Measurements from ENCODE around the gene LRP5. TPM values are rescaled to one million over a fixed set of nuclear protein-coding genes. Genes with fewer than 3 reads are reported as not detected.

LRP5 gene
- total RNA-seq, 1 donor from 2014 or later, result 162 TPM

- no peak for DNase-seq (ENCODE audit: extremely low spot score, unreplicated experiment)
- H3K36me3 Mint-ChIP-seq (ENCODE audit: unreplicated experiment), result peaks cover 50% of the 10 kb centered on the region
- TF ChIP-seq, protein P1, sequence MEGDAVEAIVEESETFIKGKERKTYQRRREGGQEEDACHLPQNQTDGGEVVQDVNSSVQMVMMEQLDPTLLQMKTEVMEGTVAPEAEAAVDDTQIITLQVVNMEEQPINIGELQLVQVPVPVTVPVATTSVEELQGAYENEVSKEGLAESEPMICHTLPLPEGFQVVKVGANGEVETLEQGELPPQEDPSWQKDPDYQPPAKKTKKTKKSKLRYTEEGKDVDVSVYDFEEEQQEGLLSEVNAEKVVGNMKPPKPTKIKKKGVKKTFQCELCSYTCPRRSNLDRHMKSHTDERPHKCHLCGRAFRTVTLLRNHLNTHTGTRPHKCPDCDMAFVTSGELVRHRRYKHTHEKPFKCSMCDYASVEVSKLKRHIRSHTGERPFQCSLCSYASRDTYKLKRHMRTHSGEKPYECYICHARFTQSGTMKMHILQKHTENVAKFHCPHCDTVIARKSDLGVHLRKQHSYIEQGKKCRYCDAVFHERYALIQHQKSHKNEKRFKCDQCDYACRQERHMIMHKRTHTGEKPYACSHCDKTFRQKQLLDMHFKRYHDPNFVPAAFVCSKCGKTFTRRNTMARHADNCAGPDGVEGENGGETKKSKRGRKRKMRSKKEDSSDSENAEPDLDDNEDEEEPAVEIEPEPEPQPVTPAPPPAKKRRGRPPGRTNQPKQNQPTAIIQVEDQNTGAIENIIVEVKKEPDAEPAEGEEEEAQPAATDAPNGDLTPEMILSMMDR (IDR thresholded peaks at IDR 0.05), result no peak
- peaks cover 40% of the 10 kb centered on the region for H3K4me1 Mint-ChIP-seq (ENCODE audit: unreplicated experiment)
- no peaks in the 10 kb centered on the region for H3K9me3 Mint-ChIP-seq (ENCODE audit: unreplicated experiment)
- peak overlapping the region; percentile 25 for H3K27ac Mint-ChIP-seq (ENCODE audit: unreplicated experiment)
- H3K27me3 Mint-ChIP-seq (ENCODE audit: unreplicated experiment), result no peaks in the 10 kb centered on the region
- H3K4me3 Mint-ChIP-seq (ENCODE audit: unreplicated experiment), result no peak overlapping the region
Observed at GRCh38 chr11:68364581-68364980, 52.2 kb downstream of the LRP5 start.

DNA sequence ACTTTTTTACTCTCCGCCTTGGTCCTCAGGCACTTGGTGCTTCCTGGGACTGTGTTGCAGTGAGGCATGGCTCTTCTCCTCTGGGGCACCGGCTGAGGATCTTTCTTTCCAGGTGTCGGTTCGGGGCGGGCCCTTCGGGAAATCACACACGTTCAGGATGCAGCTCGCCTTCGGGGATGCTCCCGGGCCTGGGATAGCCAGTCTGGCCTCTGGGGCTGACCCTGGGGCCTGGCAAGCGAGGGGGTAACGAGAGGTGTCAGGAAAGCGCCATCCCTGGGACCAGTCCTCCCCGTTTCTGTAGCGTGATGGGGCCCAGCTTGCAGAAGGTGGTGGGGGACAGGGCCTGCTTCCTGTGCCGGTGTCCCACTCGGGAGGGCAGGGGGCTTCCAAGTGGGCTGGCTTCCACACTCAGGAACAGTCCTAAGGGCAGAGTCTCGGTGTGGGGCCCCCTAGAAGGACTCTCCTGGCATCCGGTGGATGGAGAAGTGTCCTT is 53.6 kb downstream of the LRP5 start:
- Mint-ChIP-seq H3K4me3 (ENCODE audit: unreplicated experiment) (no peak overlapping the region), H3K36me3 (ENCODE audit: unreplicated experiment) (peaks cover 46% of the 10 kb centered on the region), H3K27me3 (ENCODE audit: unreplicated experiment) (no peaks in the 10 kb centered on the region), H3K4me1 (ENCODE audit: unreplicated experiment) (peaks cover 55% of the 10 kb centered on the region), H3K27ac (ENCODE audit: unreplicated experiment) (peak overlapping the region; percentile 28), H3K9me3 (ENCODE audit: unreplicated experiment) (no peaks in the 10 kb centered on the region)
- DNase-seq (ENCODE audit: extremely low spot score, unreplicated experiment), result no peak
- TF ChIP-seq, protein P1 (IDR thresholded peaks at IDR 0.05), result no peak

DNA sequence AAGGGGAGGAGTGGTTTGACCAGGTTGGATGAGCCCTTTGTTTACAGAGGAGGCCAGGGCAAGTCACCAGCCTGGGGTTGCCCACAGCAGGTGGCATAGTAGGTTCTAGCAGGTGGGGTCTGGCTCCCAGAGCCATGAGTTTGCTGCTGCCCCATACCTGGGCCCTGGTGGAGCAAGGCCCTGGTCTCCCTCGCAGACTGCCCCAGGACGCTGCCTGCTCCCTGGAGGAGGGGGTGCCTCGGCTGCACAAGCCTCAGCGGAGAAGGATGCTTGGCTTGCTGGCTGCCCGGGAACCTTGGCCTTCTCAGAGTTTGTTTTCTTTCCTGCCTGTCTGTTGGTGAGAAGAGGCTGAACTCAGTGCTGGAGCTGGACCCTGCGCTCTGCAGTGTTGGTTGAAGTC is 54.9 kb downstream of the LRP5 start:
- Mint-ChIP-seq H3K4me1 (ENCODE audit: unreplicated experiment) (peaks cover 67% of the 10 kb centered on the region), H3K27ac (ENCODE audit: unreplicated experiment) (peak overlapping the region; percentile 50), H3K4me3 (ENCODE audit: unreplicated experiment) (no peak overlapping the region), H3K36me3 (ENCODE audit: unreplicated experiment) (peaks cover 49% of the 10 kb centered on the region), H3K27me3 (ENCODE audit: unreplicated experiment) (no peaks in the 10 kb centered on the region), H3K9me3 (ENCODE audit: unreplicated experiment) (no peaks in the 10 kb centered on the region)
- TF ChIP-seq, protein P1 (IDR thresholded peaks at IDR 0.05), result no peak
- DNase-seq (ENCODE audit: extremely low spot score, unreplicated experiment), result no peak

- H3K4me3 Mint-ChIP-seq (ENCODE audit: unreplicated experiment), result no peak overlapping the region
- peaks cover 87% of the 10 kb centered on the region for H3K4me1 Mint-ChIP-seq (ENCODE audit: unreplicated experiment)
- H3K27me3 Mint-ChIP-seq (ENCODE audit: unreplicated experiment), result no peaks in the 10 kb centered on the region
- DNase-seq (ENCODE audit: extremely low spot score, unreplicated experiment), result no peak
- H3K36me3 Mint-ChIP-seq (ENCODE audit: unreplicated experiment), result peaks cover 44% of the 10 kb centered on the region
- TF ChIP-seq, protein P1 (IDR thresholded peaks at IDR 0.05), result no peak
- peak overlapping the region; percentile 99 for H3K27ac Mint-ChIP-seq (ENCODE audit: unreplicated experiment)
- no peaks in the 10 kb centered on the region for H3K9me3 Mint-ChIP-seq (ENCODE audit: unreplicated experiment)
Observed at GRCh38 chr11:68369756-68370155, 57.4 kb downstream of the LRP5 start.

DNA sequence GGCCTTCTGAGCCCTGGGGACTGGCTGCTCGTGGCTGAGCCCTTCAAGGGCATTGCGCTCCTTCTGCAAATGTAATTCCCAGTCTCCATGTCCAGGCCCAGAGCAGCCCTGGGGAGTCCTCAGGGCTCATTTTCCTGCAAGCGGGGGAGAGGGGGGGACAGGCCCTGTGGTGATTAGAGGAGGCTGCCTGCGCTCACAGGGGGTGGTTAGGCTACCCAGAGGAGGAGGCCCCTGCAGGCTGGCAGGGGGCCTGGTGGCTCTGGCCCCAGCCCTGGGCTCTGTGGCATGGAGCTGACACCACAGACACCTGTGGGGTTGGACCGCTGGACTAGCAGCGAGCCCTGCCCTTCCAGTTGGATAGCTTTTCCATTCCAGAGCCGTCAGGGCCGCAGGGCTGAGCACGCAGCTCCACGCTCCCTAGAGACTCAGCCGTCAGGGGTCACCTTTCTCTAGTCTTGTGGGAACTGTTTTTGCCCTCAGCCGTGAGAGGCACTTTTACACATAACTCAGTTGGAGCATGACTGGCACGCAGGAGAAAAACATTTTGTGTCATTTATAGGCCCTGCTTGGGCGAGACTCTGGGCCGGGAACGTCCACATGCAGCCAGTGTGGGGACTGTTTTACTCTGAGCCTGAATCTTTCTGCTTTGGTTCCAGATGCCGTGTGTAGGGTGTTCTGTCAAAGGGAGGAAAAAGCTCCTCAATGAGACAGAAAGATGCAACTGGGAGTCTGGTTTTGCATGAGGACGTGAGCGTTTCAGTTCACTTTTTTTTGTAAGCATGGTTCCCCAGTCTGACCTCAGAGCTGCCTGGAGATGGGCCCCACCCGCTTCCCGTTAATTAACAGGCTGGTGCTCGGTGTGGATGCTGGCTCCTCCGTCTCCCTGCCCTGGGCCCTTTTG is 58.1 kb downstream of the LRP5 start:
- DNase-seq (ENCODE audit: extremely low spot score, unreplicated experiment), result peak; percentile 91
- TF ChIP-seq, protein P1 (IDR thresholded peaks at IDR 0.05), result no peak
- peaks cover 87% of the 10 kb centered on the region for H3K4me1 Mint-ChIP-seq (ENCODE audit: unreplicated experiment)
- H3K4me3 Mint-ChIP-seq (ENCODE audit: unreplicated experiment), result peak overlapping the region; percentile 50
- H3K27me3 Mint-ChIP-seq (ENCODE audit: unreplicated experiment), result no peaks in the 10 kb centered on the region
- H3K9me3 Mint-ChIP-seq (ENCODE audit: unreplicated experiment), result no peaks in the 10 kb centered on the region
- H3K27ac Mint-ChIP-seq (ENCODE audit: unreplicated experiment), result peak overlapping the region; percentile 99
- H3K36me3 Mint-ChIP-seq (ENCODE audit: unreplicated experiment), result peaks cover 41% of the 10 kb centered on the region

Measured in osteocyte (in vitro differentiated cells).